K562 (cell line): ENCODE measurements around the gene VMP1. TPM values are rescaled to one million over a fixed set of nuclear protein-coding genes. Genes with fewer than 3 reads are reported as not detected.
A peak's percentile ranks its signal among the peaks of the same experiment; 100 is the strongest.

Experiments used
- BCL6 ChIP-seq: fragments of 250-450 bp; sonication (Bioruptor Pico); IDR thresholded peaks from 2 replicates; pipeline ENCODE4 v1.4.0; 2020
- GMEB1 ChIP-seq: fragments of 250-450 bp; sonication (Bioruptor Pico); IDR thresholded peaks from 2 replicates; pipeline ENCODE4 v1.4.0; 2020; ENCODE audit warnings: mild to moderate bottlenecking
- GTF2A2 ChIP-seq: IDR thresholded peaks from 2 replicates; pipeline ENCODE4 v1.6.1; 2016; ENCODE audit warnings: mild to moderate bottlenecking, missing genetic modification characterization, missing compliant biosample characterization
- HSF4 ChIP-seq: fragments of 250-450 bp; sonication (Bioruptor Pico); IDR thresholded peaks from 2 replicates; pipeline ENCODE4 v2.1.2; 2022; ENCODE audit warnings: mild to moderate bottlenecking, moderate library complexity, borderline replicate concordance
- NFIX ChIP-seq: fragments of 250-450 bp; sonication (Bioruptor Pico); IDR thresholded peaks from 2 replicates; pipeline ENCODE4 v1.4.0; 2020; ENCODE audit warnings: low read depth, mild to moderate bottlenecking, moderate library complexity
- NFXL1 ChIP-seq: fragments of 450-650 bp; formaldehyde crosslinking; IDR thresholded peaks from 2 replicates; pipeline ENCODE4 v1.4.0; 2021; ENCODE audit warnings: mild to moderate bottlenecking
- PHF21A ChIP-seq: fragments of 450-650 bp; IDR thresholded peaks from 2 replicates; pipeline ENCODE4 v1.6.1; 2017; ENCODE audit warnings: low read depth, borderline replicate concordance
- RAD21 ChIP-seq, 2 experiments: fragments of 250-450 bp in 1 of 2; fragments of 450-650 bp in 1 of 2; sonication (Bioruptor Pico) in 1 of 2; formaldehyde crosslinking in 1 of 2; IDR thresholded peaks in 1 of 2; conservative IDR thresholded peaks in 1 of 2; 2 replicates each; pipeline versions ENCODE4 v1.4.0 to v1.8.0; 2020 to 2022; ENCODE audit warnings: mild to moderate bottlenecking in 2 of 2, moderate library complexity in 1 of 2
- SAFB ChIP-seq: fragments of 200-400 bp; formaldehyde crosslinking; IDR thresholded peaks from 2 replicates; pipeline ENCODE4 v1.6.1; 2017; ENCODE audit warnings: low read depth, low read length, borderline replicate concordance
- SIN3A ChIP-seq, 2 experiments: fragments of 150-350 bp in 1 of 2; IDR thresholded peaks; 2 replicates each; pipeline ENCODE4 v1.6.1; 2011 to 2016; ENCODE audit warnings: borderline replicate concordance in 2 of 2, low read depth in 2 of 2, low read length in 2 of 2, mild to moderate bottlenecking in 2 of 2, moderate library complexity in 2 of 2; ENCODE audit not compliant: control insufficient read depth in 1 of 2
- SMARCC2 ChIP-seq: fragments of 450-650 bp; IDR thresholded peaks from 2 replicates; pipeline ENCODE4 v1.6.1; 2017; ENCODE audit warnings: antibody characterized with exemption, moderate library complexity, mild to moderate bottlenecking, low read depth
- SREBF1 ChIP-seq: fragments of 150-350 bp; IDR thresholded peaks from 2 replicates; pipeline ENCODE4 v1.6.1; 2014; ENCODE audit warnings: antibody characterized with exemption, low read depth, low read length, borderline replicate concordance
- ZNF143 ChIP-seq: sonication (generic); formaldehyde crosslinking; IDR thresholded peaks from 2 replicates; pipeline ENCODE4 v1.9.0; 2022; ENCODE audit warnings: mild to moderate bottlenecking, missing genetic modification reagents
- ZNF280A ChIP-seq: fragments of 450-650 bp; IDR thresholded peaks from 2 replicates; pipeline ENCODE4 v1.6.1; 2018; ENCODE audit warnings: mild to moderate bottlenecking, low read depth; ENCODE audit not compliant: partially characterized antibody
- polyA plus RNA-seq, 8 experiments: library from polyadenylated mRNA; depleted of rRNA in 4 of 8; stranded (reverse) in 5 of 8; unstranded in 3 of 8; fragments of >200 nt; fragmentation: Nextera tagmentation in 2 of 8; fragmentation: Illumina TruSeq in 1 of 8; extraction: Ambion mirVana in 2 of 8; extraction: Trizol in 1 of 8; gene quantifications; 2 replicates each; pipeline versions ENCODE4 v1.2.1 to v1.2.3, GENCODE V29; 2011 to 2014; ENCODE audit warnings: inconsistent platforms in 1 of 8, missing spikeins in 1 of 8
- total RNA-seq, 7 experiments: library from RNA; depleted of rRNA in 6 of 7; stranded (reverse); fragments of >200 nt in 6 of 7; fragmentation: Illumina TruSeq in 2 of 7; extraction: Trizol in 2 of 7; gene quantifications; 2 replicates each; pipeline versions ENCODE4 v1.2.1 to v1.2.3, GENCODE V29; 2011 to 2021; ENCODE audit warnings: low replicate concordance in 1 of 7
- TF ChIP-seq, protein P1 (sequence below): fragments of 250-450 bp; sonication (Bioruptor Pico); IDR thresholded peaks from 2 replicates; pipeline ENCODE4 v1.9.0; 2021; ENCODE audit warnings: mild to moderate bottlenecking, inconsistent platforms
- TF ChIP-seq, protein P2 (sequence below): fragments of 450-650 bp; IDR thresholded peaks from 2 replicates; pipeline ENCODE4 v1.7.1; 2018; ENCODE audit warnings: mild to moderate bottlenecking, low read depth; ENCODE audit not compliant: partially characterized antibody

Gene VMP1
- total and polyA plus RNA-seq, 9 of the 15 experiments (the other 6 are each of a cell fraction or from before 2014, with no cell fraction given): 123 to 304 (median 151) TPM

DNA sequence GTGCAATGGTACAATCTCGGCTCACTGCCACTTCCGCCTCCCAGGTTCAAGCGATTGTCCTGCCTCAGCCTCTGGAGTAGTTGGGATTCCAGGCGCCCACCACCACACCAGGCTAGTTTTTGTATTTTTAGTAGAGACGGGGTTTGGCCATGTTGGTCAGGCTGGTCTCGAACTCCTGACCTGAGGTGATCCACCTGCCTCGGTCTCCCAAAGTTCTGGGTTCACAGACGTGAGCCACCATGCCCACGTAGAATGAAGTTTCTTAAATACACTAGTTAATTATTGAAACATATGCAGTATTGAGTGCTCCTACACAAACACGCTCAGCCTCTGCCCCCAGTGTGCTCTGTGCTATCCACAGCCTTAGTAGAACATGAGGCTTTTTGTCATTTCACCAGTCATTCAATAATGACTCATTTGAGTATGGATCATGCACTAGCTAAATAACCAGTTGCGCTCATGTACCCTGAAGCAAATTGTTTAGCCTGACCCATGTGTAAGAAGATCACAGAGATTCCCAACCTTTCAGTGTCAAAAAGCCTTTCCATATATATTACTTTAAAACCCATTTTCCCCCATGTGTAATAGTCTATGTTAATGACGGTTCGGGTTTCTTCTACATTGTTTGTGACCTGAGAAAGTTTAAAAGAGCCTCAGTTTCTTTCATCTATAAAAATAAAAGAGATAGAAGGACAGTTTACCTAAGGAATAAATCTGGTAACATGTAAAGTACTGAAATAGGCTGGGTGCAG, 135.6 kb downstream of the VMP1 start (continued):
- TF ChIP-seq, protein P1, sequence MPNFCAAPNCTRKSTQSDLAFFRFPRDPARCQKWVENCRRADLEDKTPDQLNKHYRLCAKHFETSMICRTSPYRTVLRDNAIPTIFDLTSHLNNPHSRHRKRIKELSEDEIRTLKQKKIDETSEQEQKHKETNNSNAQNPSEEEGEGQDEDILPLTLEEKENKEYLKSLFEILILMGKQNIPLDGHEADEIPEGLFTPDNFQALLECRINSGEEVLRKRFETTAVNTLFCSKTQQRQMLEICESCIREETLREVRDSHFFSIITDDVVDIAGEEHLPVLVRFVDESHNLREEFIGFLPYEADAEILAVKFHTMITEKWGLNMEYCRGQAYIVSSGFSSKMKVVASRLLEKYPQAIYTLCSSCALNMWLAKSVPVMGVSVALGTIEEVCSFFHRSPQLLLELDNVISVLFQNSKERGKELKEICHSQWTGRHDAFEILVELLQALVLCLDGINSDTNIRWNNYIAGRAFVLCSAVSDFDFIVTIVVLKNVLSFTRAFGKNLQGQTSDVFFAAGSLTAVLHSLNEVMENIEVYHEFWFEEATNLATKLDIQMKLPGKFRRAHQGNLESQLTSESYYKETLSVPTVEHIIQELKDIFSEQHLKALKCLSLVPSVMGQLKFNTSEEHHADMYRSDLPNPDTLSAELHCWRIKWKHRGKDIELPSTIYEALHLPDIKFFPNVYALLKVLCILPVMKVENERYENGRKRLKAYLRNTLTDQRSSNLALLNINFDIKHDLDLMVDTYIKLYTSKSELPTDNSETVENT (CRISPR knock-in tag): peak; percentile 18; the same call in 1 of the 2 replicates
- TF ChIP-seq GMEB1: no peak
- peak in 1 of 2 experiments; percentile 18; a peak in 2 of 4 replicates for TF ChIP-seq RAD21 (CRISPR knock-in tag; conservative IDR thresholded peaks at IDR 0.05 in 1 of 2, IDR thresholded peaks at IDR 0.05 in 1 of 2)
- 0 out of 2 replicates have a peak, but pooled peaks have one; percentile 11 for TF ChIP-seq PHF21A
- no peak for TF ChIP-seq ZNF280A
- no peak for TF ChIP-seq SAFB
- TF ChIP-seq SREBF1: no peak
- TF ChIP-seq, protein P2, sequence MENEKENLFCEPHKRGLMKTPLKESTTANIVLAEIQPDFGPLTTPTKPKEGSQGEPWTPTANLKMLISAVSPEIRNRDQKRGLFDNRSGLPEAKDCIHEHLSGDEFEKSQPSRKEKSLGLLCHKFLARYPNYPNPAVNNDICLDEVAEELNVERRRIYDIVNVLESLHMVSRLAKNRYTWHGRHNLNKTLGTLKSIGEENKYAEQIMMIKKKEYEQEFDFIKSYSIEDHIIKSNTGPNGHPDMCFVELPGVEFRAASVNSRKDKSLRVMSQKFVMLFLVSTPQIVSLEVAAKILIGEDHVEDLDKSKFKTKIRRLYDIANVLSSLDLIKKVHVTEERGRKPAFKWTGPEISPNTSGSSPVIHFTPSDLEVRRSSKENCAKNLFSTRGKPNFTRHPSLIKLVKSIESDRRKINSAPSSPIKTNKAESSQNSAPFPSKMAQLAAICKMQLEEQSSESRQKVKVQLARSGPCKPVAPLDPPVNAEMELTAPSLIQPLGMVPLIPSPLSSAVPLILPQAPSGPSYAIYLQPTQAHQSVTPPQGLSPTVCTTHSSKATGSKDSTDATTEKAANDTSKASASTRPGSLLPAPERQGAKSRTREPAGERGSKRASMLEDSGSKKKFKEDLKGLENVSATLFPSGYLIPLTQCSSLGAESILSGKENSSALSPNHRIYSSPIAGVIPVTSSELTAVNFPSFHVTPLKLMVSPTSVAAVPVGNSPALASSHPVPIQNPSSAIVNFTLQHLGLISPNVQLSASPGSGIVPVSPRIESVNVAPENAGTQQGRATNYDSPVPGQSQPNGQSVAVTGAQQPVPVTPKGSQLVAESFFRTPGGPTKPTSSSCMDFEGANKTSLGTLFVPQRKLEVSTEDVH: peak; percentile 68
- TF ChIP-seq NFIX (CRISPR knock-in tag): no peak
- no peak for TF ChIP-seq ZNF143
- TF ChIP-seq HSF4 (CRISPR knock-in tag): no peak
- peak in 1 of 2 experiments; percentile 93; a peak in 1 of 4 replicates for TF ChIP-seq SIN3A (IDR thresholded peaks at IDR 0.05; ENCODE audit: borderline replicate concordance in 2 of 2, control insufficient read depth in 1 of 2, low read depth in 2 of 2, low read length in 2 of 2)
- TF ChIP-seq SMARCC2: no peak
- no peak for TF ChIP-seq BCL6 (CRISPR knock-in tag)
- TF ChIP-seq GTF2A2 (tag): 0 out of 2 replicates have a peak, but pooled peaks have one; percentile 14
- peak; percentile 82 for TF ChIP-seq NFXL1 (CRISPR knock-in tag)
